Effector memory CD8-positive, alpha-beta T cell (primary cell): ENCODE results near the gene BUD13.
"Not testable (repeated sequence)": the region's sequence is repeated elsewhere in the genome, so short reads cannot be mapped to it uniquely, and the experiment has no call there.

Source experiments
- ATAC-seq: fragments of 150-1000 bp; cut with Tn5 transposase; replicated peaks from 2 replicates; pipeline ENCODE4 v1.10.0; 2021; ENCODE audit warnings: mild to moderate bottlenecking, moderate library complexity
- DNase-seq, 3 experiments: peaks; one replicate each; pipeline ENCODE4 v3.0.0; 2021
- H3K27ac Mint-ChIP-seq, 2 donors: one replicate each; pipeline ENCODE4 v1.8.0; 2022; ENCODE audit warnings: mild to moderate bottlenecking in 2 of 2, mixed read lengths in 2 of 2, moderate library complexity in 2 of 2
- H3K27me3 Mint-ChIP-seq, 2 donors: one replicate each; pipeline ENCODE4 v1.8.0; 2022; ENCODE audit warnings: mixed read lengths in 2 of 2
- H3K36me3 Mint-ChIP-seq: one replicate; pipeline ENCODE4 v1.8.0; 2022; ENCODE audit warnings: mild to moderate bottlenecking, moderate library complexity, mixed read lengths; ENCODE audit not compliant: insufficient read depth
- H3K4me1 Mint-ChIP-seq, 2 donors: one replicate each; pipeline ENCODE4 v1.8.0; 2022; ENCODE audit warnings: low read depth in 2 of 2, mixed read lengths in 2 of 2
- H3K4me3 Mint-ChIP-seq, 2 donors: one replicate each; pipeline ENCODE4 v1.8.0; 2022; ENCODE audit warnings: mild to moderate bottlenecking in 2 of 2, mixed read lengths in 2 of 2, moderate library complexity in 2 of 2
- H3K9me3 Mint-ChIP-seq, 2 donors: one replicate each; pipeline ENCODE4 v1.8.0; 2022; ENCODE audit warnings: mixed read lengths in 2 of 2

The BUD13 gene

DNA sequence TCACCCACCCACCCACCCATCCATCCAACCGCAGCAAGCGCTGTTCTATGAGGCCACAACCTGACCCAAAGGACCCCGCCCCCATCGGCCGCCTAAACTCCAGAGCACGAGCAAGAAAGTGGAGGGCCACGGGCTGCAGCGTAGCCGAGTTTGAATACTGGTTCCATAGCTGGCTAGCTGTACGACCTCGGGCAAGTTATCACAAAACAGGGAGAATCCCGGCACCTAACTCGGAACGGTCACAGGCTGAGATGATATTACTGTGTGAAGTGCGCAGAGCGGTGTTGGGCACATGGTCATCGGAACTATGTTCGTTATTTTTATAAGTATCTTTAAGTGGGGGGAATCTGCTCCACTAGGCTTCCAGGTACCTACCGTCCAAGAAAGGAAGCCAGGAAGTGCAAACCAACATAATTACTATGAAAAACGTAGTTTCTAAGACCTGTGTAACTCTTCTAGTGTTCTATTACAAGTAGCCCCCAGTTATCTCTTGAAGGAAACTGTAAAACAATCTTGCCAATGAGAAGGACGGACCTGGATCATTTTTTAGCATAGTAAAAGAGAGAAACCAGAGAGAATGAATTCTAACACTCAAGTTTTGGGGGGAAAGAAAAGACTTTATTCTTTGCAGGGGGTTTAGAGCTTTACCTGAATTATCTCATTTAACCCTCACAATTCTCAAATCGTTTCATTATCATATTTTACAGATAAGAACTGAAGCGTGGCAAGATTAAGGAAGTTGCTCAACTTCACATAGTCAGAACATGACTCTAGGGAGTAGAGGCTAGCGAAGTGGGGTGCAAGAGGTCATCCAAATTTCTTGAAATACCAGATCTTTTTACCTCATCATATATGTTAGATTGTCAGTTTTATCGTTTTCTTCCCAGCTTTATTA, 663 bp upstream of the BUD13 start:
- ATAC-seq (no peak), DNase-seq (no peak)
- H3K27ac Mint-ChIP-seq, result peak overlapping the region; percentile 97 to 98
- peaks cover 14 to 26% of the 10 kb centered on the region in 2 donors for H3K4me1 Mint-ChIP-seq
- H3K36me3 Mint-ChIP-seq, result peaks cover 64% of the 10 kb centered on the region
- H3K9me3 Mint-ChIP-seq, result no peaks in the 10 kb centered on the region
- no peaks in the 10 kb centered on the region for H3K27me3 Mint-ChIP-seq
- H3K4me3 Mint-ChIP-seq, result peak overlapping the region; percentile 96 to 100

- Mint-ChIP-seq H3K4me1 (peaks cover 14 to 26% of the 10 kb centered on the region in 2 donors), H3K27me3 (no peaks in the 10 kb centered on the region), H3K27ac (peak overlapping the region; percentile 97 to 98), H3K4me3 (peak overlapping the region; percentile 96 to 100), H3K36me3 (peaks cover 57% of the 10 kb centered on the region), H3K9me3 (no peaks in the 10 kb centered on the region)
- DNase-seq, result no peak
- no peak for ATAC-seq
Observed at GRCh38 chr11:116771935-116772334, 852 bp downstream of the BUD13 start.

DNA sequence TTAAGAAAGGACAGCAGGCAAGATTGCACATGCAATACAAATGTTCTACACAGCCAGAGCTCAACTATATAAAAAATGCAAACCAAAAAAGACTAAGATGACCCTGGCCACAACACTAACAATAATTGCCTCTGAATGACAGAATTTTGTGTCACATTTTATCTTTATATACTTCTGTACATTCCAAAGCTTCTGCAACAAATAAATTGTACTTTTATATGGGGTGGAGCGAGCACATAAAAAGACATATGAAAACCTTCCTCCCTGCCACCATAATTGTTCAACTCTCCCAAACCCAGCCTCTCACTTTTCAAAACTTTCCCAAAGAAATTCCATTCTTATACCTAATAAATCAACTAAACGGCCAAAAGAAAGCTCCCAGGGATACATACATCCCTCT, 10.7 kb downstream of the BUD13 start:
- Mint-ChIP-seq H3K4me1 (peaks cover 4 to 10% of the 10 kb centered on the region in 2 donors), H3K36me3 (peaks cover 63% of the 10 kb centered on the region), H3K9me3 (no peaks in the 10 kb centered on the region), H3K27me3 (no peaks in the 10 kb centered on the region), H3K27ac (peak overlapping the region in 1 of 2 donors; percentile 69), H3K4me3 (no peak overlapping the region)
- no peak for ATAC-seq
- DNase-seq, result no peak

DNA sequence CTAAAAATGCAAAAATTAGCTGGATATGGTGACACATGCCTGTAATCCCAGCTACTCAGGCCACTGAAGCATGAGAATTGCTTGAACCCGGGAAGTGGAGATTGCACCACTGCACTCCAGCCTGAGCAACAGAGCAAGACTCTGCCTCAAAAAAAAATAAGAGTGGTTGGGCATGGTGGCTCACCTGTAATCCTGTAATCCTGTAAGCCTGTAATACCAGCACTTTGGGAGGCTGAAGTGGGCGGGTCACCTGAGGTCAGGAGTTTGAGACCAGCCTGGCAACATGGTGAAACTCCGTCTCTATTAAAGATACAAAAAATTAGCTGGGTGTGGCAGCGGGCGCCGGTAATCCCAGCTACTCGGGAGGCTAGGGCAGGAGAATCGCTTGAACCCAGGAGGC, 16.7 kb downstream of the BUD13 start:
- not testable (repeated sequence) for H3K27me3 Mint-ChIP-seq, DNase-seq, H3K4me3 Mint-ChIP-seq, H3K9me3 Mint-ChIP-seq, ATAC-seq, H3K4me1 Mint-ChIP-seq
- peak overlapping the region; percentile 7 to 44 for H3K27ac Mint-ChIP-seq
- H3K36me3 Mint-ChIP-seq, result peaks cover 74% of the 10 kb centered on the region

DNA sequence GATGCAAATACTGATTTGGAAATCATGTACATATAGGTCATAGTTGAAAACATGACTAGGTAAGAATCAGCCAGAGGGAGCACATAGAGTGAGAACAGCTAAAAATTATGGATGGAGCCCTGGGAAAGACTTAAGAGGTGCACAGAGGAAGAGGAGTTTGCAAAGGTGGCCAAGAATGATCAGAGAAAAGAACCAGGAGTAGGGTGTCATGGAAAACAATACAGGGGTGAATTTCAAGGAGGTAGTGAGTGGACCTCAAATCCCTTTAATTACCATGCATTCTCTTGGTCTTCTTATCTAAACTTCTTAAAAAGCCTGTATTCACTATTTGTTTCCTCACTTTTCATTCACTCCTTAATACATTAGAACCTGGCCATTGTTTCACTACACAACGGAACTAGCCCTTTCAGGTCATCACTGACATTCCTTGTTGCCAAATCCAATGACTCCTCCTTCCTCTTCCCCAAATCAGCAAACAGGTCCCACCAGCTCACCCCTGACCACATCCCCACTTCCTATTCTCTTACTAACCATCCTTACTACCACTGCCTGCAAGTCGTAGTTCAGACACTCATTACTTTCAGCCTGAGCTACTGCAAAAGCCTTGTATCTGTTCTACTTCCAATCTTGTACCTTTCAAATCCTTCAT, 22.6 kb downstream of the BUD13 start:
- Mint-ChIP-seq H3K27ac (no peak overlapping the region), H3K4me3 (no peak overlapping the region), H3K36me3 (peaks cover 26% of the 10 kb centered on the region), H3K4me1 (no peaks in the 10 kb centered on the region), H3K27me3 (no peaks in the 10 kb centered on the region), H3K9me3 (no peaks in the 10 kb centered on the region)
- DNase-seq (no peak), ATAC-seq (no peak)

DNA sequence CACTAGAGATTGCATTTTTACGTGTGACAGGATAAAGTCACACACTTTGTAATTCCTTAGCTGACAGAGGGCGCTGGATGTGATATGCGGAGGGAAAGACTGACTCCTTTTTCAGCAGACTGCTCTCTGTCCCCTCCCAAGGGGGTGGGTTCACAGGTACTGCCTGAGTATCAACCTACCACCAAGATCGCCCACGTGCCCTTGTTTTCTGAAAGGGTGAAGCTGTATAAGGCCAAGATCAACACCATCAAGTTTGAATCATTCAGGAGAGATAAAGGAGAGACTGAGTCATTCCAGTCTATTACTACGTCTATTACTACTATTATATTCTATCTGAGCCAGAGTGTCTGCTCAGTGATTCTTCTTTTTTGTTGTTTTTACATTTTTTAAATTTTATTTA, 30.7 kb downstream of the BUD13 start:
- DNase-seq (no peak), ATAC-seq (no peak)
- Mint-ChIP-seq H3K27me3 (no peaks in the 10 kb centered on the region), H3K4me3 (no peak overlapping the region), H3K36me3 (peaks cover 5% of the 10 kb centered on the region), H3K9me3 (no peaks in the 10 kb centered on the region), H3K27ac (no peak overlapping the region), H3K4me1 (no peaks in the 10 kb centered on the region)

GRCh38 chr11:116740741-116741140, 32.0 kb downstream of the BUD13 start:
- no peaks in the 10 kb centered on the region for H3K36me3 Mint-ChIP-seq
- no peaks in the 10 kb centered on the region for H3K4me1 Mint-ChIP-seq
- no peak for DNase-seq
- no peaks in the 10 kb centered on the region for H3K27me3 Mint-ChIP-seq
- no peaks in the 10 kb centered on the region for H3K9me3 Mint-ChIP-seq
- no peak overlapping the region for H3K4me3 Mint-ChIP-seq
- ATAC-seq, result no peak
- peak overlapping the region in 1 of 2 donors; percentile 53 for H3K27ac Mint-ChIP-seq

GRCh38 chr11:116738975-116739374, 33.8 kb downstream of the BUD13 start:
- Mint-ChIP-seq H3K27ac (peak overlapping the region; percentile 68 to 73), H3K36me3 (no peaks in the 10 kb centered on the region), H3K27me3 (no peaks in the 10 kb centered on the region), H3K4me3 (no peak overlapping the region), H3K4me1 (no peaks in the 10 kb centered on the region), H3K9me3 (no peaks in the 10 kb centered on the region)
- ATAC-seq (no peak), DNase-seq (no peak)

DNA sequence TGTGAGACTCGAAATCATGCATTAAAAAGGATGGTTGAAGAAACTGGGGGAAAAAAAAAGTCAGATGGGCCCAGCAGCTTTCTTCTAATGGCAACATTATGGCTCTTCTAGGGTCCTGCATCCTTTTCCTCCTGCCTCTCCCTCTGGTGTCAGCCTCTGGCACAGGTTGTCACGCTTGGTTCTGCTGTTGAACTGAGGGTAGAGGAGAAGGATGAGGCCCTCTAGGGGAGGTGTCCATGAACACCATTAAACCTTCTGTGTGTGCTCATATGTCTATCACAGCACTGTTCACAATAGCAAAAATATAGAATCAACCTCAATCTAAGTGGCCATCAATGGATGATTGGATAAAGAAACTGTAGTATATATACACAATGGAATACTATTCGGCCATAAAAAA, 36.0 kb downstream of the BUD13 start:
- peaks cover 5 to 9% of the 10 kb centered on the region in 2 donors for H3K4me1 Mint-ChIP-seq
- ATAC-seq, result no peak

GRCh38 chr11:116733969-116734508, 38.7 kb downstream of the BUD13 start:
- Mint-ChIP-seq H3K27me3 (peaks cover 12 to 18% of the 10 kb centered on the region in 2 donors), H3K4me1 (peaks cover 5 to 9% of the 10 kb centered on the region in 2 donors), H3K36me3 (no peaks in the 10 kb centered on the region), H3K9me3 (no peaks in the 10 kb centered on the region), H3K27ac (no peak overlapping the region), H3K4me3 (no peak overlapping the region)
- DNase-seq (no peak), ATAC-seq (no peak)

More for the DNA sequence above, 36.0 kb downstream of the BUD13 start:
- H3K36me3 Mint-ChIP-seq, result no peaks in the 10 kb centered on the region
- no peak for DNase-seq
- no peak overlapping the region for H3K4me3 Mint-ChIP-seq
- H3K9me3 Mint-ChIP-seq, result no peaks in the 10 kb centered on the region
- H3K27me3 Mint-ChIP-seq, result peaks cover 2 to 4% of the 10 kb centered on the region in 2 donors
- no peak overlapping the region for H3K27ac Mint-ChIP-seq

DNA sequence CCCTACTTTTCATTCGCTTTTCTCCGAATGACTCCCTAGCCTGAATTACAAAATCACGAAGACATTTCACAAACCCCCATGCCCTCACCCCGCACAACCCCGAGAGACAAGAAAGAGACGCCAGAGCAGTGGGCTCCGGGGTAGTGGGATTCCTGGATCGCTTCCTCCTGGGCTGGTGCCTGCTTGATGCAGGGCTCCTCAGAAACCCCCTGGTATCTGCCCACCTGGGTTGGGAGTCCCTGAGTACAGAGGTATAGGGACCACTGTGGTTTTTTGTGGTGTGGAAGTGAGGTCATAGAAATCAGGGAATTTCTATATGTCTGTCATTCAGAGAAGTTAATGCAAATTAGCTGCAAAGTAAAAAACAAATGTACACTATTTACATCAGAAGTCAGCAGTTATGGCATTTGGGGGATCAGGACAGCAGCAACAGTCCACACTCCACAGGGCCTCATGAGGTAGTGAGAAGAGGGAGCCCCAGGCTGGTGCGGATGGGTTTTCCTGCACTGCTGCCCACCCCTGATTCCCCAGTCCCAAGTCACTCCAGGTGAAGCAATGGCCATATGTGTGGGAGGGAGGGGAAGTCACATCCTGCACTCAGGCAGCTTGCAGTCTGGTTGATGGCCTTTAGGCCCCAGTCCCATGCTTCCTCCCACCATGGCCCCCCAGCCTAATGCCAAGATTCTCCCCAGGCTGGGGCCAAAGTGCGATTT, 39.6 kb downstream of the BUD13 start:
- H3K4me1 Mint-ChIP-seq, result peaks cover 5 to 9% of the 10 kb centered on the region in 2 donors
- no peaks in the 10 kb centered on the region for H3K9me3 Mint-ChIP-seq
- DNase-seq, result no peak
- H3K27me3 Mint-ChIP-seq, result peaks cover 19 to 26% of the 10 kb centered on the region in 2 donors
- ATAC-seq, result no peak
- H3K27ac Mint-ChIP-seq, result no peak overlapping the region
- H3K36me3 Mint-ChIP-seq, result no peaks in the 10 kb centered on the region
- no peak overlapping the region for H3K4me3 Mint-ChIP-seq

DNA sequence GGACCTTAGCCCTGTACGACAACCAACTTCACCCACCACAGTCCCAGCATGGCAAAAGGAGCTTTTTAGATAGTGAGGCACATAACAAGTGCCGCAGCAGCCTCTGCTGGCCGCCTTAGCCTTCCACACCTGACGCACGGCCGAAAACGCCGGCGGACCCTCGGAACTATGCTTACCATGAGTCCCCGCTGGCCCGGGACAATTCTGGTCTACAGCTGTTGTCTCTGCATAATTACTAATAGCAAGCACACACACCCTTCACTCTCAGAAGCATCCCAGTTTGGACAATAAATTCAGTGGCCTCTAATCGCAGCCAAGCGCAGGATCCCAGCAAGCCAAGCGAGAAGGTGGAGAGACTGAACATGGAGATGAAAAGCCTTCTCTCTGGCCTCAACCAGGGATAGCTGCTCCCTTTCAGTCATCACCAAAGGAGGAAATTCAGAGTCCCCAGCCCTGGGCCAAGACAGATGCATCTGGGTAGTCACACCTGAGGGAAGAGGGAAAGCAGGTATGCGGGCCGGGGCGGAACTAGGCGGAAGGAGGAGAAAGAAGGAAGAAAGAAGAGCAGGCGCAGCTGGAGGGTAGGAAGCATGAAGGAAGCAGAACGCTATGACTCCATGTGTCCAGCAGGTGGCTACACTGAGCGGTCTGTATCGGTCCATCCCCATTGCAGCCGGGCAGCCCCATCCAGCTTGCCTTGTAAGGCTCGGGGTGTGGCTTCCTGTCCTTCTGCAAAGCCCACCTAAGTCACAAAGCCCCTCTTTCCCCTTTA, 40.3 kb downstream of the BUD13 start:
- Mint-ChIP-seq H3K27ac (no peak overlapping the region), H3K4me1 (peaks cover 5 to 9% of the 10 kb centered on the region in 2 donors), H3K9me3 (no peaks in the 10 kb centered on the region), H3K4me3 (no peak overlapping the region), H3K36me3 (no peaks in the 10 kb centered on the region), H3K27me3 (peaks cover 24 to 34% of the 10 kb centered on the region in 2 donors)
- ATAC-seq (peak; percentile 90), DNase-seq (peak; percentile 41 to 51 (median 51))

- ATAC-seq (no peak), DNase-seq (no peak)
- no peaks in the 10 kb centered on the region for H3K9me3 Mint-ChIP-seq
- H3K27me3 Mint-ChIP-seq, result peaks cover 26 to 40% of the 10 kb centered on the region in 2 donors
- H3K4me3 Mint-ChIP-seq, result no peak overlapping the region
- H3K36me3 Mint-ChIP-seq, result no peaks in the 10 kb centered on the region
- no peak overlapping the region for H3K27ac Mint-ChIP-seq
- peaks cover 5 to 9% of the 10 kb centered on the region in 2 donors for H3K4me1 Mint-ChIP-seq
Observed at GRCh38 chr11:116731821-116732220, 41.0 kb downstream of the BUD13 start.
